GM12892 (cell line): Measurements from ENCODE around the gene POU3F1.

Experiments used
- DNase-seq: peaks from one replicate; pipeline ENCODE4 v3.0.0; 2011; ENCODE audit not compliant: insufficient read length
- FAIRE-seq: peaks from 2 replicates; lab custom pipeline; 2011; peaks lifted over from hg19 to GRCh38; lab: Jason Lieb, UNC
- POLR2A ChIP-seq: IDR thresholded peaks from 2 replicates; pipeline ENCODE4 v1.6.1; 2011; ENCODE audit warnings: low read depth, low read length, control low read depth
- POLR2AphosphoS5 ChIP-seq: IDR thresholded peaks from 2 replicates; pipeline ENCODE4 v1.6.1; 2011; ENCODE audit warnings: low read depth, low read length, control low read depth
- TAF1 ChIP-seq: IDR thresholded peaks from 2 replicates; pipeline ENCODE4 v1.6.1; 2011; ENCODE audit warnings: low read depth, mild to moderate bottlenecking, control low read depth, low read length, borderline replicate concordance

POU3F1 gene

GRCh38 chr1:38061290-38061689 is 14.7 kb upstream of the POU3F1 start:
- FAIRE-seq (no peak), DNase-seq (no peak)
- TF ChIP-seq POLR2AphosphoS5 (no peak), POLR2A (no peak), TAF1 (no peak)

GRCh38 chr1:38060498-38060897 is 13.9 kb upstream of the POU3F1 start:
- TF ChIP-seq POLR2A (no peak), POLR2AphosphoS5 (no peak), TAF1 (no peak)
- FAIRE-seq: no peak
- DNase-seq: no peak

GRCh38 chr1:38059635-38060250 is 13.2 kb upstream of the POU3F1 start:
- FAIRE-seq (no peak), DNase-seq (no peak)
- TF ChIP-seq POLR2AphosphoS5: no peak
- no peak for TF ChIP-seq POLR2A
- no peak for TF ChIP-seq TAF1

- TF ChIP-seq TAF1: no peak
- TF ChIP-seq POLR2A: no peak
- no peak for TF ChIP-seq POLR2AphosphoS5
- DNase-seq (no peak), FAIRE-seq (no peak)
Observed at GRCh38 chr1:38055965-38056364, 9.4 kb upstream of the POU3F1 start.

- no peak for FAIRE-seq
- no peak for TF ChIP-seq POLR2AphosphoS5
- TF ChIP-seq POLR2A: no peak
- no peak for TF ChIP-seq TAF1
- DNase-seq: no peak
Observed at GRCh38 chr1:38055398-38055797, 8.8 kb upstream of the POU3F1 start.

GRCh38 chr1:38053416-38054091 is 7.0 kb upstream of the POU3F1 start:
- DNase-seq: no peak
- FAIRE-seq: no peak

GRCh38 chr1:38052750-38053415 is 6.3 kb upstream of the POU3F1 start:
- peak; percentile 84 for FAIRE-seq

More at GRCh38 chr1:38053416-38054091, 7.0 kb upstream of the POU3F1 start:
- no peak for TF ChIP-seq POLR2A
- no peak for TF ChIP-seq POLR2AphosphoS5
- TF ChIP-seq TAF1: no peak

GRCh38 chr1:38051079-38051543 is 4.5 kb upstream of the POU3F1 start:
- no peak for TF ChIP-seq POLR2A
- no peak for TF ChIP-seq TAF1
- no peak for TF ChIP-seq POLR2AphosphoS5
- FAIRE-seq (peak; percentile 33), DNase-seq (no peak)

More at GRCh38 chr1:38052750-38053415, 6.3 kb upstream of the POU3F1 start:
- no peak for DNase-seq
- TF ChIP-seq POLR2A (no peak), POLR2AphosphoS5 (no peak), TAF1 (no peak)

- no peak for TF ChIP-seq POLR2A
- TF ChIP-seq TAF1: no peak
- no peak for TF ChIP-seq POLR2AphosphoS5
- no peak for DNase-seq
- FAIRE-seq: peak; percentile 83
Observed at GRCh38 chr1:38050397-38051078, 3.9 kb upstream of the POU3F1 start.

GRCh38 chr1:38047603-38048141 is 1.1 kb upstream of the POU3F1 start:
- FAIRE-seq (no peak), DNase-seq (no peak)
- TF ChIP-seq POLR2A (no peak), POLR2AphosphoS5 (no peak), TAF1 (no peak)

GRCh38 chr1:38046884-38047602 is 450 bp upstream of the POU3F1 start:
- FAIRE-seq (peak; percentile 54), DNase-seq (peak; percentile 88)
- no peak for TF ChIP-seq POLR2A
- no peak for TF ChIP-seq TAF1
- no peak for TF ChIP-seq POLR2AphosphoS5
